Keratinocyte (primary cell): ENCODE results near the gene SPX. TPM values are rescaled to one million over a fixed set of nuclear protein-coding genes. Genes with fewer than 3 reads are reported as not detected.

Experiments used
- DNase-seq: peaks from one replicate; pipeline ENCODE4 v3.0.0-alpha.2; 2011; ENCODE audit warnings: low read depth, missing footprints, low spot score
- FAIRE-seq: peaks from 2 replicates; lab custom pipeline; 2011; peaks lifted over from hg19 to GRCh38; lab: Jason Lieb, UNC
- H2AFZ ChIP-seq: 2 replicates; pipeline ENCODE4 v1.6.0; 2012; ENCODE audit warnings: low read length, control low read depth, inconsistent platforms; ENCODE audit not compliant: control insufficient read depth
- H3K27ac ChIP-seq: 2 replicates; pipeline ENCODE4 v1.5.1; 2011; ENCODE audit warnings: low read length; ENCODE audit not compliant: control insufficient read depth, insufficient read depth
- H3K27me3 ChIP-seq: 3 replicates; pipeline ENCODE4 v1.6.0; 2011; ENCODE audit warnings: low read length; ENCODE audit not compliant: control insufficient read depth, insufficient read depth; ENCODE audit errors: extremely low read depth
- H3K36me3 ChIP-seq, 2 experiments: 2 replicates in 1 of 2; 3 replicates in 1 of 2; pipeline ENCODE4 v1.5.1; 2011; ENCODE audit warnings: low read length in 2 of 2, mild to moderate bottlenecking in 1 of 2; ENCODE audit not compliant: control insufficient read depth in 2 of 2, insufficient read depth in 2 of 2; ENCODE audit errors: extremely low read depth in 1 of 2
- H3K4me1 ChIP-seq: 3 replicates; pipeline ENCODE4 v1.5.1; 2011; ENCODE audit warnings: low read length; ENCODE audit not compliant: control insufficient read depth, insufficient read depth; ENCODE audit errors: extremely low read depth
- H3K4me2 ChIP-seq: 3 replicates; pipeline ENCODE4 v1.6.0; 2011; ENCODE audit warnings: low read depth, low read length; ENCODE audit not compliant: control insufficient read depth, insufficient read depth; ENCODE audit errors: extremely low read depth
- H3K4me3 ChIP-seq, 3 experiments: fragments of 200-600 bp in 1 of 3; sonication (generic) in 1 of 3; 2 replicates in 2 of 3; 3 replicates in 1 of 3; pipeline ENCODE4 v1.5.1; 2011 to 2016; ENCODE audit warnings: low read length in 3 of 3, mild to moderate bottlenecking in 3 of 3, control low read depth in 2 of 3, inconsistent platforms in 1 of 3, low read depth in 1 of 3, mixed read lengths in 1 of 3, mixed run types in 1 of 3, moderate library complexity in 1 of 3; ENCODE audit not compliant: control insufficient read depth in 2 of 3, insufficient read depth in 2 of 3; ENCODE audit errors: extremely low read depth in 1 of 3
- H3K79me2 ChIP-seq: 2 replicates; pipeline ENCODE4 v1.6.0; 2012; ENCODE audit warnings: low read length; ENCODE audit not compliant: control insufficient read depth, insufficient read depth
- H3K9ac ChIP-seq: 3 replicates; pipeline ENCODE4 v1.6.0; 2011; ENCODE audit warnings: low read length; ENCODE audit not compliant: control insufficient read depth, insufficient read depth; ENCODE audit errors: extremely low read depth
- H3K9me1 ChIP-seq: 3 replicates; pipeline ENCODE4 v1.6.0; 2011; ENCODE audit warnings: low read length; ENCODE audit not compliant: control insufficient read depth, insufficient read depth; ENCODE audit errors: extremely low read depth
- H3K9me3 ChIP-seq: 2 replicates; pipeline ENCODE4 v1.5.1; 2012; ENCODE audit warnings: low read depth, low read length; ENCODE audit not compliant: control insufficient read depth
- H4K20me1 ChIP-seq: 3 replicates; pipeline ENCODE4 v1.6.0; 2011; ENCODE audit warnings: low read length; ENCODE audit not compliant: control insufficient read depth, insufficient read depth; ENCODE audit errors: extremely low read depth
- EZH2 ChIP-seq: IDR thresholded peaks from one replicate; pipeline ENCODE4 v1.6.1; 2012; ENCODE audit warnings: inconsistent platforms, mild to moderate bottlenecking, low read length, moderate library complexity
- dilution Hi-C: fragments of 300-500 bp; cut with MboI; formaldehyde crosslinking; loops from one replicate; pipeline ENCODE4 v1.7.0; 2020; ENCODE audit warnings: low sequenced_read_pairs; ENCODE audit not compliant: extremely low pct_ligation_motif_present
- polyA plus RNA-seq, 5 experiments: library from polyadenylated mRNA; depleted of rRNA in 3 of 5; stranded (reverse) in 3 of 5; stranded (forward) in 1 of 5; unstranded in 1 of 5; fragments of >200 nt; gene quantifications; 1 replicate in 1 of 5; 2 replicates in 3 of 5; 3 replicates in 1 of 5; pipeline versions ENCODE4 v1.2.1 to v1.2.3, GENCODE V29; 2011 to 2012; ENCODE audit warnings: missing spikeins in 2 of 5, low read depth in 1 of 5, low replicate concordance in 1 of 5
- TF ChIP-seq, protein P1 (sequence below), 3 experiments: IDR thresholded peaks in 1 of 3; conservative IDR thresholded peaks in 1 of 3; optimal IDR thresholded peaks in 1 of 3; 2 replicates in 2 of 3; 3 replicates in 1 of 3; pipeline versions ENCODE3 to v1.5.1; 2011; ENCODE audit warnings: low read length in 3 of 3, mild to moderate bottlenecking in 3 of 3, moderate library complexity in 2 of 3, control low read depth in 1 of 3, inconsistent platforms in 1 of 3; ENCODE audit not compliant: insufficient read depth in 2 of 3; ENCODE audit errors: extremely low read depth in 1 of 3

The SPX gene
- polyA plus RNA-seq, 1 donor (not counting 4 experiments of a cell fraction or from before 2014, with no cell fraction given), result 0.12 TPM

DNA sequence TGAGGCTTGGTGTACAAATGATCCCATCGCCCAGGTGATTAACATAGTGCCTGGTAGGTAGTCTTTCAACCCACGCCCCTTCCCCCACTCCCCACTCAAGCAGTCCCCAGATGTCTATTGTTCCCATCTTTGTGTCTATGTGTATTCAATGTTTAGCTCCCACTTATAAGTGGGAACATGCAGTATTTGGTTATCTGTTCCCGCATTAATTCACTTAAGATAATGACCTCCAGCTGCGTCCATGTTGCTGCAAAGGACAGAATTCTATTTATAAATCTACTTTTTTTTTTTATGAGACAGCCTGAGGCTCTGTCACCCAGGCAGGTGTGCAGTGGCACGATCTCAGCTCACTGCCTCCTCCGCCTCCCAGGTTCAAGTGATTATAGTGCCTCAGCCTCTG, 15.7 kb downstream of the SPX start:
- TF ChIP-seq, protein P1, sequence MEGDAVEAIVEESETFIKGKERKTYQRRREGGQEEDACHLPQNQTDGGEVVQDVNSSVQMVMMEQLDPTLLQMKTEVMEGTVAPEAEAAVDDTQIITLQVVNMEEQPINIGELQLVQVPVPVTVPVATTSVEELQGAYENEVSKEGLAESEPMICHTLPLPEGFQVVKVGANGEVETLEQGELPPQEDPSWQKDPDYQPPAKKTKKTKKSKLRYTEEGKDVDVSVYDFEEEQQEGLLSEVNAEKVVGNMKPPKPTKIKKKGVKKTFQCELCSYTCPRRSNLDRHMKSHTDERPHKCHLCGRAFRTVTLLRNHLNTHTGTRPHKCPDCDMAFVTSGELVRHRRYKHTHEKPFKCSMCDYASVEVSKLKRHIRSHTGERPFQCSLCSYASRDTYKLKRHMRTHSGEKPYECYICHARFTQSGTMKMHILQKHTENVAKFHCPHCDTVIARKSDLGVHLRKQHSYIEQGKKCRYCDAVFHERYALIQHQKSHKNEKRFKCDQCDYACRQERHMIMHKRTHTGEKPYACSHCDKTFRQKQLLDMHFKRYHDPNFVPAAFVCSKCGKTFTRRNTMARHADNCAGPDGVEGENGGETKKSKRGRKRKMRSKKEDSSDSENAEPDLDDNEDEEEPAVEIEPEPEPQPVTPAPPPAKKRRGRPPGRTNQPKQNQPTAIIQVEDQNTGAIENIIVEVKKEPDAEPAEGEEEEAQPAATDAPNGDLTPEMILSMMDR (optimal IDR thresholded peaks at IDR 0.05 in 1 of 3, IDR thresholded peaks at IDR 0.05 in 1 of 3, conservative IDR thresholded peaks at IDR 0.05 in 1 of 3; ENCODE audit: extremely low read depth in 1 of 3, insufficient read depth in 2 of 3, low read length in 3 of 3), result no peak
- TF ChIP-seq EZH2, result no peak
- no peaks in the 10 kb centered on the region for H3K27me3 ChIP-seq

GRCh38 chr12:21542403-21542802, 16.3 kb downstream of the SPX start:
- H4K20me1 ChIP-seq, result no peaks in the 10 kb centered on the region
- H3K9ac ChIP-seq, result no peak overlapping the region
- H3K4me3 ChIP-seq, result no peak overlapping the region
- DNase-seq, result no peak
- dilution Hi-C loops, result no loop called here
- no peaks in the 10 kb centered on the region for H3K36me3 ChIP-seq
- no peaks in the 10 kb centered on the region for H3K79me2 ChIP-seq
- H3K27me3 ChIP-seq, result no peaks in the 10 kb centered on the region
- H2AFZ ChIP-seq, result no peak overlapping the region
- H3K9me3 ChIP-seq, result no peaks in the 10 kb centered on the region
- H3K4me2 ChIP-seq, result no peak overlapping the region
- H3K9me1 ChIP-seq, result no peaks in the 10 kb centered on the region
- H3K27ac ChIP-seq, result no peak overlapping the region
- TF ChIP-seq EZH2, result no peak
- TF ChIP-seq, protein P1 (optimal IDR thresholded peaks at IDR 0.05 in 1 of 3, IDR thresholded peaks at IDR 0.05 in 1 of 3, conservative IDR thresholded peaks at IDR 0.05 in 1 of 3; ENCODE audit: extremely low read depth in 1 of 3, insufficient read depth in 2 of 3, low read length in 3 of 3), result no peak
- H3K4me1 ChIP-seq, result no peaks in the 10 kb centered on the region
- FAIRE-seq, result no peak

More for the DNA sequence above, 15.7 kb downstream of the SPX start:
- Histone ChIP-seq H3K9me1 (no peaks in the 10 kb centered on the region), H3K4me2 (no peak overlapping the region), H3K9ac (no peak overlapping the region), H4K20me1 (no peaks in the 10 kb centered on the region), H3K9me3 (no peaks in the 10 kb centered on the region), H3K27ac (no peak overlapping the region), H3K4me1 (no peaks in the 10 kb centered on the region), H2AFZ (no peak overlapping the region), H3K36me3 (no peaks in the 10 kb centered on the region), H3K4me3 (no peak overlapping the region), H3K79me2 (no peaks in the 10 kb centered on the region)
- FAIRE-seq (no peak), DNase-seq (no peak)
- dilution Hi-C loops, result no loop called here
